GM23248 (cell line): Measurements from ENCODE around the gene GSG1L. TPM values are rescaled to one million over a fixed set of nuclear protein-coding genes. Genes with fewer than 3 reads are reported as not detected.

Experiments
- DNase-seq: peaks from one replicate; pipeline ENCODE4 v3.0.0-alpha.2; 2015
- H2AFZ ChIP-seq: fragments of 200-600 bp; sonication (generic); 2 replicates; pipeline ENCODE4 v1.6.1; 2016; ENCODE audit warnings: antibody characterized with exemption
- H3F3A ChIP-seq: fragments of 200-600 bp; sonication (generic); 2 replicates; pipeline ENCODE4 v1.6.1; 2016; ENCODE audit warnings: mild to moderate bottlenecking, antibody characterized with exemption, mixed run types; ENCODE audit not compliant: insufficient read depth
- H3K27ac ChIP-seq: fragments of 200-600 bp; sonication (generic); 2 replicates; pipeline ENCODE4 v1.5.1; 2016; ENCODE audit warnings: mild to moderate bottlenecking
- H3K27me3 ChIP-seq: fragments of 200-600 bp; sonication (generic); replicated peaks from 2 replicates; pipeline ENCODE4 v1.6.1; 2016; ENCODE audit warnings: mild to moderate bottlenecking; ENCODE audit not compliant: insufficient read depth
- H3K36me3 ChIP-seq: fragments of 200-600 bp; sonication (generic); 2 replicates; pipeline ENCODE4 v1.6.1; 2016; ENCODE audit warnings: low read depth, mild to moderate bottlenecking
- H3K4me1 ChIP-seq: fragments of 200-600 bp; sonication (generic); 2 replicates; pipeline ENCODE4 v1.6.1; 2016; ENCODE audit warnings: mild to moderate bottlenecking; ENCODE audit not compliant: insufficient read depth
- H3K4me2 ChIP-seq: fragments of 200-600 bp; sonication (generic); one replicate; pipeline ENCODE4 v1.6.1; 2016; ENCODE audit warnings: mild to moderate bottlenecking; ENCODE audit not compliant: unreplicated experiment
- H3K4me3 ChIP-seq: fragments of 200-600 bp; sonication (generic); 2 replicates; pipeline ENCODE4 v1.5.1; 2016; ENCODE audit warnings: mild to moderate bottlenecking
- H3K79me2 ChIP-seq: fragments of 200-600 bp; sonication (generic); 2 replicates; pipeline ENCODE4 v1.6.1; 2016; ENCODE audit warnings: mild to moderate bottlenecking; ENCODE audit not compliant: insufficient read depth
- H3K9ac ChIP-seq: fragments of 200-600 bp; sonication (generic); 2 replicates; pipeline ENCODE4 v1.6.1; 2016; ENCODE audit warnings: mild to moderate bottlenecking
- H3K9me2 ChIP-seq: fragments of 200-600 bp; sonication (generic); 2 replicates; pipeline ENCODE4 v1.6.1; 2016; ENCODE audit warnings: mixed run types, mild to moderate bottlenecking, moderate library complexity; ENCODE audit not compliant: insufficient read depth
- H3K9me3 ChIP-seq: fragments of 200-600 bp; sonication (generic); one replicate; pipeline ENCODE4 v1.6.1; 2017; ENCODE audit warnings: low read depth
- H4K20me1 ChIP-seq: fragments of 200-600 bp; sonication (generic); 2 replicates; pipeline ENCODE4 v1.6.0; 2016; ENCODE audit not compliant: insufficient read depth
- EZH2 ChIP-seq: fragments of 200-600 bp; sonication (generic); IDR thresholded peaks from 2 replicates; pipeline ENCODE4 v1.6.1; 2018; ENCODE audit warnings: antibody characterized with exemption, mild to moderate bottlenecking; ENCODE audit not compliant: insufficient read depth, poor library complexity, severe bottlenecking
- EZH2phosphoT487 ChIP-seq: fragments of 200-600 bp; sonication (generic); IDR thresholded peaks from 2 replicates; pipeline ENCODE4 v1.6.1; 2018; ENCODE audit warnings: antibody characterized with exemption, moderate library complexity, mild to moderate bottlenecking, low read depth; ENCODE audit not compliant: insufficient read depth
- WGBS, 2 experiments: methylation state at CpG; one replicate each; pipeline ENCODE4 v1.1.6; 2015 to 2017; ENCODE audit warnings: low lambda C conversion rate in 2 of 2, low coverage in 1 of 2; ENCODE audit errors: missing lambda C conversion rate in 2 of 2; 5-methylcytosine and 5-hydroxymethylcytosine counted together
- in situ Hi-C: fragments of 300-500 bp; cut with MboI; formaldehyde crosslinking; loops from 2 replicates; pipeline ENCODE4 v1.15.0; 2020
- polyA plus RNA-seq: library from polyadenylated mRNA; unstranded; fragments of >200 nt; fragmentation: Nextera tagmentation; extraction: Ambion mirVana; gene quantifications from 2 replicates; pipeline ENCODE4 v1.2.1, GENCODE V29; 2016
- total RNA-seq: library from RNA; depleted of rRNA; stranded (reverse); fragments of >200 nt; shearing (Covaris generic); gene quantifications from 2 replicates; pipeline ENCODE4 v1.2.3, GENCODE V29; 2014

GSG1L gene
- total and polyA plus RNA-seq, 2 experiments from 2014 or later, result not detected

DNA sequence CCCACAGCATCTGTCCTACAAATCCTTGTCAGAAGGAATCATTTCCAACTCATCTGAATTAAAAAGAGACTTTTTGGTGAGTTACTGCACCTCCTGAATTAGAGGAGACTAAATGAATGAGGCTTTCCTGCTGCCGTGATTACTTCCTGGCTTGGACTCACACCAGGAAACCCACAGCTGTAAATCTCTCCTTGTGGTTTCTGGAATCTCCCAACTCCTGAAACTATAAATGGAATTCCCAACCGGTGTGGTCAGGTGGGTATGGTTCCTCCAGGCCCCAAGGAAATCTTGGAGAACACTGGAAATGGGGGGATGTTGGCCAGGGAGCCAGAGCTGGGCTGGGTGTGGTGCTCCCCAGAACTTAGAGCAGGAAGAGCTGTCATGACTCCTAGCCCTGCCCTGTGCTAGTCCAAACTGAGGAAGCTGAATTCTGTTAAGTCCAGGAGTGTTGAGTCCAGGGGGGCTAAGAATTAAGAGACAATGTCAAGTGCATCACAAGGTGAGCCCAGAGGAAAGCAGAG is 216.4 kb downstream of the GSG1L start:
- Histone ChIP-seq H3K9ac (no peak overlapping the region), H3K79me2 (no peaks in the 10 kb centered on the region), H4K20me1 (no peaks in the 10 kb centered on the region), H3K27me3 (peaks cover 23% of the 10 kb centered on the region), H3K4me2 (no peak overlapping the region), H3K27ac (no peak overlapping the region), H3F3A (no peaks in the 10 kb centered on the region), H3K9me2 (no peaks in the 10 kb centered on the region), H3K4me3 (no peak overlapping the region), H3K36me3 (no peaks in the 10 kb centered on the region), H3K9me3 (no peaks in the 10 kb centered on the region), H3K4me1 (no peaks in the 10 kb centered on the region), H2AFZ (no peak overlapping the region)
- DNase-seq, result no peak
- in situ Hi-C loops, result no loop called here
- no peak for TF ChIP-seq EZH2
- TF ChIP-seq EZH2phosphoT487, result no peak
- 0 to 2% methylated on average over 2 of the region's 2 CpGs for WGBS, 2 experiments

DNA sequence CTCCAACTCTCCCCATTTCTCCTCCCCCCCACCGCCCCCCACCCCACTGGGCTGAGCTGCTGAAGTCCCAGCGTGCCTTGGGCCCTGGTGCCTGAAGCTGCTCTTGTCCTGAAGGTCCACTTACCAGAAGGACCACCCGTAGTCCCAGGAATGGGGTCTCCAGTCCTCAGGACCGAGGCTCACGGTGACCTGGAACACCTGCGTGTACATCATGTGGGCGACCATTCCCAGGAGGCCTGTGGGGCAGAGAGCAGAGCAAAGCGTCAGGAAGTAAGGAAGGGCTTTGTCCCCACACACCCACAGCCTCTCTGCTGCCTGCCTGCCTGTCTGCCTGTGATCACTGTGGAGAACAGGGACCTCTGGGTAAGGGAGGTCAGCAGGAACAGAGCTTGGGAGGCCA is 218.7 kb downstream of the GSG1L start:
- no peak for DNase-seq
- H3K27ac ChIP-seq, result no peak overlapping the region
- no peak overlapping the region for H3K9ac ChIP-seq
- no peak overlapping the region for H3K4me3 ChIP-seq
- no peaks in the 10 kb centered on the region for H3K9me2 ChIP-seq
- H3K4me1 ChIP-seq, result no peaks in the 10 kb centered on the region
- no peaks in the 10 kb centered on the region for H3K36me3 ChIP-seq
- H3K9me3 ChIP-seq, result no peaks in the 10 kb centered on the region
- no peak overlapping the region for H3K4me2 ChIP-seq
- in situ Hi-C loops, result no loop called here
- 30 to 32% methylated on average over 8 of the region's 8 CpGs for WGBS, 2 experiments
- H2AFZ ChIP-seq, result no peak overlapping the region
- TF ChIP-seq EZH2, result no peak
- no peak for TF ChIP-seq EZH2phosphoT487
- no peaks in the 10 kb centered on the region for H4K20me1 ChIP-seq
- H3F3A ChIP-seq, result no peaks in the 10 kb centered on the region
- H3K27me3 ChIP-seq, result peaks cover 26% of the 10 kb centered on the region
- no peaks in the 10 kb centered on the region for H3K79me2 ChIP-seq

DNA sequence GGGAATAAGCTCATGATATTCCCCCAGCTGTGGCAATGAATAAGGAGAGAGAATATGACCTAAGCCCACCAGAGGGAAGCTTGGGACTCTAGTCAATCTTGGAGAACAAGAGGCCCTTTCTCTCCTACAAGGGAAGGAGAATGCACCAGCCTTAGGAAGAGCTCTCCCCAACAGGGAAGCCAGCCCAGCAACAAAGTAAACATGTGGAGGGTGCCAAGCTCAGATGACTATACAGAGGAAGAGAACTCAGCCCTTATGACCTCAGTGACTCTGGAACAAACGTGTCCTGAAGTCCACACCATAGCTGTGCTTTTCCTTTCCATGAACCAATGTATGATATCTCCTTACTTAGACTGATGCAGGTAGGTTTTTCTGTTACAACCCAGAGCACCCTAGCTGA is 219.7 kb downstream of the GSG1L start:
- TF ChIP-seq EZH2phosphoT487 (no peak), EZH2 (no peak)
- Histone ChIP-seq H3K9ac (no peak overlapping the region), H3K27me3 (peaks cover 23% of the 10 kb centered on the region), H3K4me2 (no peak overlapping the region), H3K4me3 (no peak overlapping the region), H3K27ac (no peak overlapping the region), H3K36me3 (no peaks in the 10 kb centered on the region), H3F3A (no peaks in the 10 kb centered on the region), H3K4me1 (no peaks in the 10 kb centered on the region), H3K9me3 (no peaks in the 10 kb centered on the region), H3K9me2 (no peaks in the 10 kb centered on the region), H2AFZ (no peak overlapping the region), H4K20me1 (no peaks in the 10 kb centered on the region), H3K79me2 (no peaks in the 10 kb centered on the region)
- WGBS, 2 experiments, result 0% methylated on average over 1 of the region's 1 CpG
- DNase-seq, result peak; percentile 18
- in situ Hi-C loops, result no loop called here

DNA sequence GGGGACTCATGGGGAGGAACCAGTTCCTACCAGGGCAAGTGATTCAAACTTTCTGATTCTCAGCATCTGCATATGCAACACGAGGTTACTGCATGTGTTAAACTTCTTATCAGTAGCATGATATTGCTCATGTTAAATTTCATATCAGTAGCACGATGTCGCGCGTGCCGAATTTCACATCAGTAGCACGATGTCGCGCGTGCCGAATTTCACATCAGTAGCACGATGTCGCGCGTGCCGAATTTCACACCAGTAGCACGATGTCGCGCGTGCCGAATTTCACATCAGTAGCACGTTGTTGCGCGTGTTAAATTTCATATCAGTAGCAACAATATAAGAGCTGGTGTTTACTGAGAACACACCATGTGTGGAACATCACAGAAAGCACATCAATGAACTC is 221.6 kb downstream of the GSG1L start:
- WGBS, 2 experiments, result 72 to 76% methylated on average over 24 of the region's 24 CpGs
- no peaks in the 10 kb centered on the region for H3K9me3 ChIP-seq
- in situ Hi-C loops, result no loop called here
- no peaks in the 10 kb centered on the region for H4K20me1 ChIP-seq
- H3K36me3 ChIP-seq, result no peaks in the 10 kb centered on the region
- H3K27me3 ChIP-seq, result peaks cover 27% of the 10 kb centered on the region
- H3K9me2 ChIP-seq, result no peaks in the 10 kb centered on the region
- H3K79me2 ChIP-seq, result no peaks in the 10 kb centered on the region
- no peak overlapping the region for H3K4me3 ChIP-seq
- no peaks in the 10 kb centered on the region for H3F3A ChIP-seq
- H3K4me1 ChIP-seq, result no peaks in the 10 kb centered on the region
- no peak overlapping the region for H3K4me2 ChIP-seq
- DNase-seq, result no peak
- H3K9ac ChIP-seq, result no peak overlapping the region
- H3K27ac ChIP-seq, result no peak overlapping the region
- H2AFZ ChIP-seq, result no peak overlapping the region
- TF ChIP-seq EZH2, result no peak
- no peak for TF ChIP-seq EZH2phosphoT487
